ENCODE data around the gene MTRF1L.

GRCh38 chr6:153047386-153047785 lies 44.9 kb upstream of the MTRF1L start:
- no peak for TF ChIP-seq CTCF (conservative IDR thresholded peaks at IDR 0.05 in 1 of 2, IDR thresholded peaks at IDR 0.05 in 1 of 2; ENCODE audit: extremely low read depth in 1 of 2, insufficient read depth in 1 of 2, low read depth in 1 of 2, low read length in 2 of 2)
- no peak for TF ChIP-seq EZH2 (IDR thresholded peaks at IDR 0.05; ENCODE audit: borderline replicate concordance, low read length)
